ENCODE measurements around the gene BARX2.

DNA sequence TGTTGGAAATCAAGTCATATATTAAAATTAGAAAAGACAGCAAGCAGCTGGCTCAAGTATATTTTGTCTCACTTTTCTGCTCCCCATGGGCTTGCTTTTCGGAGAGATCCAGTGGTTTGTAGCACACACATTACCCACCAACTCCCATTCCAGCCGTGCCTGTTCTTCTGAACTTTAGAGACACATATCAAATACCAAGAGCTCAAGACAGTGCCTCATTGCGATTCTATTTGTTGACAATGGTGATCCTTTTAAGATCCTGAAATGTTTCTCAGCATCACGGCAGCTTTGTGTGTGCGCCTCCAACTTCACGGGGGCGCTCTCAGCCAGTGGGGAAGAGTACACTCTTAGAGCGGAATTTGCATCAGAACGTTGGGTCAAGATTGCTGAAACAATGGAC is 52.9 kb downstream of the BARX2 start:
- no peak for TF ChIP-seq EZH2 (IDR thresholded peaks at IDR 0.05; ENCODE audit: low read depth)
- TF ChIP-seq, protein P1, sequence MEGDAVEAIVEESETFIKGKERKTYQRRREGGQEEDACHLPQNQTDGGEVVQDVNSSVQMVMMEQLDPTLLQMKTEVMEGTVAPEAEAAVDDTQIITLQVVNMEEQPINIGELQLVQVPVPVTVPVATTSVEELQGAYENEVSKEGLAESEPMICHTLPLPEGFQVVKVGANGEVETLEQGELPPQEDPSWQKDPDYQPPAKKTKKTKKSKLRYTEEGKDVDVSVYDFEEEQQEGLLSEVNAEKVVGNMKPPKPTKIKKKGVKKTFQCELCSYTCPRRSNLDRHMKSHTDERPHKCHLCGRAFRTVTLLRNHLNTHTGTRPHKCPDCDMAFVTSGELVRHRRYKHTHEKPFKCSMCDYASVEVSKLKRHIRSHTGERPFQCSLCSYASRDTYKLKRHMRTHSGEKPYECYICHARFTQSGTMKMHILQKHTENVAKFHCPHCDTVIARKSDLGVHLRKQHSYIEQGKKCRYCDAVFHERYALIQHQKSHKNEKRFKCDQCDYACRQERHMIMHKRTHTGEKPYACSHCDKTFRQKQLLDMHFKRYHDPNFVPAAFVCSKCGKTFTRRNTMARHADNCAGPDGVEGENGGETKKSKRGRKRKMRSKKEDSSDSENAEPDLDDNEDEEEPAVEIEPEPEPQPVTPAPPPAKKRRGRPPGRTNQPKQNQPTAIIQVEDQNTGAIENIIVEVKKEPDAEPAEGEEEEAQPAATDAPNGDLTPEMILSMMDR (conservative IDR thresholded peaks at IDR 0.05): no peak

Data from PC-9 (cell line).